Stimulated activated naive CD8-positive, alpha-beta T cell treated with anti-CD3 and anti-CD28 coated beads, Interleukin-15, Interleukin-2, amounts not matched to agents 100 ng/mL and 50 ng/mL, for 24 hours (primary cell): ENCODE results near the gene EDA2R.

ENCODE experiments used
- H3K27ac Mint-ChIP-seq: one replicate; pipeline ENCODE4 v1.8.0; 2021; ENCODE audit warnings: mild to moderate bottlenecking, mixed read lengths
- H3K27me3 Mint-ChIP-seq: one replicate; pipeline ENCODE4 v1.8.0; 2021; ENCODE audit warnings: mixed read lengths
- H3K36me3 Mint-ChIP-seq: one replicate; pipeline ENCODE4 v1.8.0; 2021; ENCODE audit warnings: low read depth, mixed read lengths
- H3K4me1 Mint-ChIP-seq: one replicate; pipeline ENCODE4 v1.8.0; 2021; ENCODE audit warnings: low read depth, mixed read lengths
- H3K4me3 Mint-ChIP-seq: one replicate; pipeline ENCODE4 v1.8.0; 2021; ENCODE audit warnings: mild to moderate bottlenecking, mixed read lengths
- H3K9me3 Mint-ChIP-seq: one replicate; pipeline ENCODE4 v1.8.0; 2021; ENCODE audit warnings: mixed read lengths

The EDA2R gene

DNA sequence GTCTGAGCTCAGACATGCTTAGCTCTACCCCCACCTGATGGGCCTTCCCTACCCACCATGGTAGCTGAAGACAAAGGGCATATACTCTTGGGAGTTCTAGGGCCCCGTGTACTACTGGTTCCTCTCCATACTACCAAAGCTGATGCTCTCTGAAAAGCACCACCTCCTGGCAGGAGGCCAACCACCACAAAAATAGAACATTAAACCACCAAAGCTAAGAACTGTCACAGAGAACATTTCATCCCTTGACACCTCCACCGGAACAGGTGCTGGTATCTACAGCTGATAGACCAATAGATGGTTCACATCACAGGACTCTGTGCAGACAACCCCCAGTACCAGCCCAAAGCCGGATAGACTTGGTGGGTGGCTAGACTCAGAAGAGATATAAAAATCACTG is 13.4 kb downstream of the EDA2R start:
- Mint-ChIP-seq H3K36me3 (no peaks in the 10 kb centered on the region), H3K27me3 (peaks cover 4% of the 10 kb centered on the region), H3K27ac (no peak overlapping the region), H3K9me3 (no peaks in the 10 kb centered on the region), H3K4me1 (no peaks in the 10 kb centered on the region), H3K4me3 (no peak overlapping the region)

DNA sequence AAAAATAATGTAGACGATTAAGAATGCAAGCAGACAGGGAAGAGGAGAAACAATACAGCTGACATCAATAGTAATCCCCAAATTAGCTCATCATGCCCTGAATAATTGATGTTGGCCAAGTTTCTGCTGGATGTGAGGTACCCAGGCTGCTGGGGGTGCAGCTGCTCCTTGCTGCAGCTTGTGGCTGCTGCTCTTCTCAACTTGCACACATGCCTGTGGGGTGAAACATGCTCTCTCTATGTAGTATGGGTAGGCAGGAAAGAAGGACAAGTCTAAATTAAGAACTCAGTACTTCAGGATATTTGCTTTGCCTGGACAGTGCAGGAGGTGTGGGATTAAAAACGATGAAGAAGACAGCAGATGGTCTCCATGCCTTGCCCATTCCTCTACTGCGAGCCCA is 16.7 kb downstream of the EDA2R start:
- H3K36me3 Mint-ChIP-seq: no peaks in the 10 kb centered on the region
- H3K9me3 Mint-ChIP-seq: no peaks in the 10 kb centered on the region
- no peaks in the 10 kb centered on the region for H3K4me1 Mint-ChIP-seq
- peaks cover under 1% of the 10 kb centered on the region for H3K27me3 Mint-ChIP-seq
- no peak overlapping the region for H3K27ac Mint-ChIP-seq
- H3K4me3 Mint-ChIP-seq: no peak overlapping the region

DNA sequence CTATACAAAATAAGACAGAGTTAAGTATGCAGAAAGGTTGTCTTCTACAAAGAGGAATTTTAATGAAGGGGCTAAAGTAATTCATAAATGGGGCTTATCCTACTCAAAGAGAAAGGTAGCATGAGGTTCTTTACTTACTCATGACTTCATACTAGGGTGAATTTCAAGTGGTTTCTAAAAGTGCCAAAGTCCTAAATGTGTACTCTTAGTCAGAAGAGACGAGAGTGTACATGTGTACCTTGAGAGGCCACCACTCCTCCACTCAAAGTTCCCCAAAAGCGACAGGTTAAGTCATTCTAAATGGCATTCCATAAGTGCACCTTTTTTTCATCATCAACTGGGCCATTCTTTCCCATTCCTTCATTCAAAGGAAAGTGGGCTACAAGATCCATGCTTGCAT is 21.9 kb downstream of the EDA2R start:
- H3K27ac Mint-ChIP-seq: no peak overlapping the region
- no peaks in the 10 kb centered on the region for H3K4me1 Mint-ChIP-seq
- no peaks in the 10 kb centered on the region for H3K9me3 Mint-ChIP-seq
- no peaks in the 10 kb centered on the region for H3K36me3 Mint-ChIP-seq
- H3K4me3 Mint-ChIP-seq: no peak overlapping the region
- no peaks in the 10 kb centered on the region for H3K27me3 Mint-ChIP-seq

DNA sequence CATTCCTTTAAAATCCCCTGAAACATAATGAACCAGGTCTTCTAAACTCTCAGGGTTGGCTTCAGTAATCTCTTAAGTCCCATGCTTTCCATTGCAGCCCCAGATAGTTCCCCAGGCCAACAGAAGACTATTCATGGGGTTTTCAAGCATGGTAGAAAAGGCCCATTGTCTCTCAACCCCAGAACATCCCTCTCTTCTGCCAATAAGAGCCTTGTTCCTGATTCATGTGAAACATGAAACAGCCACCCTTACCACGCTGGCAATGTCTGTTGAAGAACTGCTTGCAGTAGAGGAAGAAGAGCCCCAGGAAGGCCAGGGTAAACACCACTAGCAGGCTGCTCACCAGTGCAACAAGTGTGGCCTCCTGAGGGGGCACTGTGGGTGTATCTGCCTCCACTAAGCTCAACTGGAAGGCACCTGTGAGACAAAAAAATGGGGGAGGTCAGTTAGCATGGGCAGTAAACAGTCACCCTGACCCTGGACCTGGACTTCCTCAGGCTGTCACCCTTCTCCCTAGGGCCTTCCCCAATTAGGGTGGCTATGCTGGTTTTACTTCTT is 36.4 kb downstream of the EDA2R start:
- no peaks in the 10 kb centered on the region for H3K9me3 Mint-ChIP-seq
- H3K36me3 Mint-ChIP-seq: no peaks in the 10 kb centered on the region
- no peak overlapping the region for H3K4me3 Mint-ChIP-seq
- H3K27ac Mint-ChIP-seq: no peak overlapping the region
- no peaks in the 10 kb centered on the region for H3K27me3 Mint-ChIP-seq
- no peaks in the 10 kb centered on the region for H3K4me1 Mint-ChIP-seq

DNA sequence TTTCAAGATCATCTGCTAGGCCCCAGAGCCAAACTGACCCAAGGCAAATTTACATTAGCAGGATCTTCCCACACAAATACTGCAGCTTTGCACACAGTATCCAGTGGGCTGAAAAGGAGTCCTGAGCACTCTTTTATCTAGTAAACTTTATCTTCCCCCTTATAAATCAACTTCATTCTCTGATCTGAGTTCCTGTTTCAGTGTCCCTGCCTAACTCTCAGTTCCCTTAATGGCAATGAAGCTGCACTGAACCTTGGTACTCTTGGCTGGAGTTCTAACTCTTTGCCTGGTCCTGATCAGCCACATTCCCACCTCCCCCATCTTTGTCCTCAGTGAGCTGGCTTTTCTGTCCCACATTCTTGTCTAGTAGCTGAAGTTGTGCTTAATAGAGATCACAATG is 37.4 kb downstream of the EDA2R start:
- no peaks in the 10 kb centered on the region for H3K27me3 Mint-ChIP-seq
- H3K27ac Mint-ChIP-seq: no peak overlapping the region
- H3K4me3 Mint-ChIP-seq: no peak overlapping the region
- H3K36me3 Mint-ChIP-seq: no peaks in the 10 kb centered on the region
- H3K4me1 Mint-ChIP-seq: no peaks in the 10 kb centered on the region
- no peaks in the 10 kb centered on the region for H3K9me3 Mint-ChIP-seq

DNA sequence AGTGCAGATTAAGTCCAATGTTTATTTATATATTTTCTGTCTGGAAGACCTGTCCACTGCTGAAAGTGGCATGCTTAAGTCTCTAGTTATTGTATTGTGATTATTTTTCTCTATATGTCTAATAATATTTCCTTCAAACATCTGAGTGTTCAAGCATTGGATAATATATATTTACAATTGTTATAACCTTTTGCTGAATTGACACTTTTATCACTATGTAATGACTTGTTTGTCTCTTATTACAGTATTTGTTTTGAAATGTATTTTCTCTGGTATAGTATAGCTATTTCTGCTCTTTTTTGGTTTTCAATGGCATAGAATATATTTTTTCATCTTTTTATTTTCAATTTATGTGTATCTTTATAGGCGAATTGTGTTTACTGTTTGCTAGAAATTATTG is 59.7 kb downstream of the EDA2R start:
- Mint-ChIP-seq H3K36me3 (no peaks in the 10 kb centered on the region), H3K4me1 (no peaks in the 10 kb centered on the region), H3K27me3 (no peaks in the 10 kb centered on the region), H3K27ac (no peak overlapping the region), H3K4me3 (no peak overlapping the region), H3K9me3 (peaks cover 3% of the 10 kb centered on the region)

DNA sequence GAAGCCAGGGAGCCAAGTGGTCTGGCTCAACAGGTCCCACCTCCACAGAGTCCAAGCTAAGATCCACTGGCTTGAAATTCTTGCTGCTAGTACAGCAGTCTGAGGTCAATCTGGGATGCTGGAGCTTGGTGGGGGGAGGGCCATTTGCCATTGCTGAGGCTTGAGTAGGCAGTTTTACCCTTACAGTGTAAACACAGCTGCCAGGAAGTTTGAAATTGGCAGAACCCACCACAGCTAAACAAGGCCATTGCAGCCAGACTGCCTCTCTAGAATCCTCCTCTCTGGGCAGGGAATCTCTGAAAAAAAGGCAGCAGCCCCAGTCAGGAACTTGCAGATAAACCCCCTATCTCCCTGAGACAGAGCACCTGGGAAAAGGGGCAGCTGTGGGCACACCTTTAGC is 84.9 kb downstream of the EDA2R start:
- Mint-ChIP-seq H3K27ac (no peak overlapping the region), H3K9me3 (peaks cover 6% of the 10 kb centered on the region), H3K4me1 (no peaks in the 10 kb centered on the region), H3K27me3 (no peaks in the 10 kb centered on the region), H3K36me3 (no peaks in the 10 kb centered on the region), H3K4me3 (no peak overlapping the region)

DNA sequence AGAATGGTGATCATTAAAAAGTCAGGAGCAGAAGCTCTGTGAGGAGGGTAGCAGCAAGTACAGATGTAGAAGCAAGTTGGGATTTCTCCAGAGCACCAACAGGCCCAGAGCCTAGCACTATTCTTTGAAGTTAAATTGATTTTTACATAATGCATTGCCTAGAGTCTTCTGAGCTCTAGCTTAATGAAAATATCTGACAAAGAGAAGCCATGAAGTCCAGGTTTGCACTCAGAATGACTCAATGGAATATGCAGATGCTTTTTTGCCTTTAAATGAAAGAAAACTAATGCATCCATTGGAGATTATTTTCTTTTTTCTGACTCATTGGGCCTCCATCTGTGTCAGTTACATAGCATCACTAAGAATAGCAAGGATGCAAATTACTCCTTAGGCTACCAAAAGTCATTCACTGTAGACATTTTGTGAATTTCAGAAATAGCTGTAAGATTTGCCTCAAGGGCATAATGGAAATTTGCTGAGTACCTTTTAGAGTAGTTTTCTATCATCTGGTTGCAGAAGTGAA is 91.0 kb downstream of the EDA2R start:
- H3K36me3 Mint-ChIP-seq: no peaks in the 10 kb centered on the region
- H3K9me3 Mint-ChIP-seq: no peaks in the 10 kb centered on the region
- H3K27me3 Mint-ChIP-seq: no peaks in the 10 kb centered on the region
- no peaks in the 10 kb centered on the region for H3K4me1 Mint-ChIP-seq
- no peak overlapping the region for H3K4me3 Mint-ChIP-seq
- no peak overlapping the region for H3K27ac Mint-ChIP-seq
